GM11168 (cell line): ENCODE measurements around the gene FAM228B.

Experiments used
- in situ Hi-C: fragments of 300-500 bp; cut with MboI; formaldehyde crosslinking; loops from one replicate; pipeline ENCODE4 v1.12.0; 2022; ENCODE audit warnings: low sequenced_read_pairs; ENCODE audit not compliant: unreplicated experiment

The FAM228B gene

DNA sequence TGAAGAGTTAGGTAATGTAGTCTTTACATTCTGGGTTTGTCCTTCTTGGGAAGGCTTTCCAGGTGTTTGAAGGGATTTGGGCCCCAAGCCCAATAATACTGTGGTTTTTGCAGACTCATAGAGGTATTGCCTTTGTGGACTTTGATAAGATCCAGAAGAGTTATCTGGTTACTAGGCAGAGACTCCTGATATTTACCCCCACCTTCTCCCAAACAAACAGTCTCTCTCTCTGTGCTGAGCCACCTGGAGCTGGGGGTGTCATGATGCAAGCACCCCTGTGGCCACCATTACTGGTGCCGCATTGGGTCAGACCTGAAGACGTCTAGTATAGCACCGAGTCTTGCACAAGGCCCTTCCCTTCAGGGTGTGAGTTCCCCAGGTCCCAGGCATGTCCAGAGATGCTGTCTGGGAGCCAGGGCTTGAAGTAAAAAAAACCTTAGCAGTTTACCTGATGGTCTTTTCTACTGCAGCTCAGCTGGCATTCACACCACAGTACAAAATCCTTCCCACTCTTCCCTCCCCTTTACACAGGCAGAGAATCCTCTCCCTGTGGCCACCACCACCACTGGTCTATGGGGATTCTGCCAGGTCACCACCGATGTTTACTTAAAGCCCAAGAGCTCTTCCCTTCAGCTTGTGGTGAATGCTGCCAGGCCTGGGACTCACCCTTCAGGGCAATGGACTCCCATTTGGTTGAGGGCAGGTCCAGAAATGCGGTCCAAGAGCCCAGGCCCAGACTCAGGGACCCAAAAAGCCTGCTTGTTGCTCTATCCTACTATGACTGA lies 29.3 kb downstream of the FAM228B start:
- in situ Hi-C loops = no loop called here

- in situ Hi-C loops = no loop called here
These were observed 30.2 kb downstream of the FAM228B start for GRCh38 chr2:24153478-24153877.

- in situ Hi-C loops = no loop called here
These were observed 34.9 kb downstream of the FAM228B start for GRCh38 chr2:24158131-24158530.

DNA sequence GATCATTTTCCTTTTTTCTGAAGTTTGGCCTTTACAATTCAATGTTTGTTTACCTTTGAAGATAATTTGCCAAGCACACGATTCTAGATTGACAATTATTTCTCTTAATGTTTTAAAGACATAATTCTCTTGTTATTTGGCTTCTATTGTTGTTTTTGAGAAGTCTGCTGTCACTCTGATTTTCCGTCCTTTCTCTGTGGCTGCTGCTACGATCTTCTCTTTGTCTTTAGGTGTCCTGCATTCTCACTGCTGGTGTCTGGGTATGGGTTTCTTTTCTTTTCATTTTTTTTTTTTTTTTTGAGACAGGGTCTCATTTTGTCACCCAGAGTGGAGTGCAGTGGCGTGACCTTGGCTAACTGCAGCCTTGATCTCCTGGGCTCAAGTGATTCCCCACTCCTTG lies 36.4 kb downstream of the FAM228B start:
- in situ Hi-C loops = no loop called here

DNA sequence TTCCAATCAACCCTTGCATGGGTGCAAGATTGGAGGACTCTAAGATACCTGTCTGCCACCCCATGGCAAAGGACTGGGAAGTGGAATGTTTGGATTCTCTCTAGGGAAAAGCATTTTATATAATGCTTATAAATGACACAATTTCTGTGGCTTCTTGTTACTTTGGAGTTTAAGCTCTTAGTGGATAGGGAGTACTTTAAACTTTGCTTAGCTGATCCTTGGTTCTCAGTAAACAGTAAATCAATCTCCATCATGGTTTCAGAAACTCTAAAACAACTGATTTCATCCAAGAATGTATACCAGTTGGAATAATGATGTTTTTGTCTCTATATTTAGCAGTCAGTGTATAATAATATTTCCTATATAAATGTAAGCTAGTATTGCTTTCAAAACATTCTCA lies 37.5 kb downstream of the FAM228B start:
- in situ Hi-C loops = no loop called here

DNA sequence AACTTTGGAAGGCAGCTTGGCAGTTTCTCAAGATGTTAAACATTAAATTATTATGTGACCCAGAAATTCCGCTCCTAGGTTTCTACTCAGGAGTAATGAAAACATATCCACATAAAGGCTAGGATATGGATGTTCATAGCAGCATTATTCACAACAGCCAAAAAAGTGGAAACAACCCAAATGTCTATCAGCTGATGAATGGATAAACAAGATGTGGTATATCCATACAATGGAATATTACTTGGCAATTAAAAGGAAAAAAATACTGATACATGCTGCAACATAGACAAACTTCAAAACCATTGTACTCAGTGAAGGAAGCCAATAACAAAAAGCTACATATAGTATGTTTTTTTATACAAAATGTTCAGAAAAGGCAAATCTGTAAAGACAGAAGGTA lies 39.2 kb downstream of the FAM228B start:
- in situ Hi-C loops = no loop called here

GRCh38 chr2:24163186-24163585 lies 39.9 kb downstream of the FAM228B start:
- in situ Hi-C loops = no loop called here

DNA sequence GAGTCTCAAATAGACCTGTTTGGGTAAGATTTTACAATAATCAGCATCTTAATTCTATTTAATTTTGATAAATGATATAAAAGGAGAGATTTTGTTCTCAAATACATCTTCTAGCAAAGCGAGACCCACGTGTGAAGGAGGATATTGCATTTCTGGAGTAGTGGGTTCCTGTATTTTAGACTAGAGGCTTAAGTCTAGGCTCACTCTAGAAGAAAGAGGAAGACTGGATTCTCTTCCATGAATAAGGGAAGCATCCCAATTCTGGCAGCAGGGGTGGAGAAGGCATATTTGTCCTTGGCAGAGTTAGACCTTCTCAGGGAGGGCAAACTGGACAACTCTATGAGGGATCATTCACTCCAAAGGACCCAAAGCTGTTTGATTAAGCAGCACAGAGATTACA lies 40.3 kb downstream of the FAM228B start:
- in situ Hi-C loops = no loop called here

GRCh38 chr2:24164416-24164973 lies 41.2 kb downstream of the FAM228B start:
- in situ Hi-C loops = no loop called here

- in situ Hi-C loops = no loop called here
These were observed 45.8 kb downstream of the FAM228B start for GRCh38 chr2:24169023-24169422.

- in situ Hi-C loops = no loop called here
These were observed 51.6 kb downstream of the FAM228B start, which contains the start of gene FAM228A for GRCh38 chr2:24174851-24175277. Gene FAM228A, plus strand, starts transcription at chr2:24175053. Its CDS starts 428 bp downstream, at chr2:24175481.

DNA sequence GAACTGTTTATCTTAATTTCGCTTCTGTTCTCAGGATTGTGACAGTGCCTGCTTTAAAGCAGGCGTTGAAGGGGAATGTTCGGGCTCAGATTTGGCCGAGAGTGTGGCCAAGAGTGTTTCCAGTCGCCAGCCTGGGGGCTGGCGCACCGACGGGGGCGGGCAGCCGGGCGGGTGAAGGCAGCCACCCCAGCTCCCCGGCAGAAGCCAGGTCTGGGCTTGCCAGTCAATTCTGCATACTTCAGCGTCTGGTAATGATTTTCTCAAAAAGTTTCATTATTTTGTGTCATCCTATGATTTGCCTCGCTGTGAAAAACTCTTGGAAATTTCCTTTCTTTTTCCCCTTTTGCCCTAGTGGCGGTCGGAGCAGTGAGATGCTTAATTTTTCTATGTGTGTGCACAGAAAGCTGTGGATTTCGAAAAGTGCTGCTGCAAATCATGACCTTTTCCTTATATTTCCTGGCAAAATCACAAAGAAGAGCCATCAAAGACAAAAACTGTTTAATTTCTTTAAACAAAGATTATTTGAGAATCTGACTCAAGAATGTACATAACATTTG lies 52.4 kb downstream of the FAM228B start:
- in situ Hi-C loops = no loop called here

DNA sequence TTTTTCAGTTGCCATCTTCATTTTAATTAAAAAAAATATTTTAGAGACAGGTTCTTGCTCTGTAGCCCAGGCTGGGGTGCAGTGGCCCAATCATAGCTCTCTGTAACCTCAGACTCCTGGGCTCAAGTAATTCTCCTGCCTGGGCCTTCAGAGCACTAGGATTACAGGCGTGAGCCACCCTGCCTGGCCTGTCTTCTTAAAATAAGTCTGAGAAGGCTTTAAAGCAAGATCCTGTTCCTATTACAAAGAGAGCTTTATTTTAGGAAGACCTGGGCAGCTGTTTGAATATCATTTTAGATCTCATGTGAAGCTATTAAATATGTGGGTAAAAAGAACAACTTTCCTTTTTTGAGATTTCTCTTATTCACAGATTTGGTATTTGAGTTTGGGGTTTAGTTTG lies 53.1 kb downstream of the FAM228B start:
- in situ Hi-C loops = no loop called here

DNA sequence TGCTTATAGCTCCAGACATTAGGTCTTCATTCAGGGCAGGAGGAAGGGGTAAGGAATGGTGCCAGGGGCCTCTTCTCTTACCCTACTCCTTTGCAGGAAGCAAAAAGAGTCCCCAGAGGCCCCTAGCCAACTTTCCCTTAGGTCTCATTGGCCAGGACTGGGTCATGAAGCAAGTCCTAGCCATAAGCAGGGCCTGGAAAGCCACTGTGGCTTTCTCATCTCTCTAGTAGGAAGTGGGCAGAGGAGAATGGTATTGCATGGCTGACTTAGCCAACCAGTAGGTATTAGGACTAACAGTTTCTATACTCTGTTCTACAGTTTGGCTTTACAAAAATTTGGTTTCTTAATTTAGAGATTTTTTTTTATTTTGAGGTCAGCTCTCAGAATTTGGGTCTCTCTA lies 56.4 kb downstream of the FAM228B start:
- in situ Hi-C loops = no loop called here

DNA sequence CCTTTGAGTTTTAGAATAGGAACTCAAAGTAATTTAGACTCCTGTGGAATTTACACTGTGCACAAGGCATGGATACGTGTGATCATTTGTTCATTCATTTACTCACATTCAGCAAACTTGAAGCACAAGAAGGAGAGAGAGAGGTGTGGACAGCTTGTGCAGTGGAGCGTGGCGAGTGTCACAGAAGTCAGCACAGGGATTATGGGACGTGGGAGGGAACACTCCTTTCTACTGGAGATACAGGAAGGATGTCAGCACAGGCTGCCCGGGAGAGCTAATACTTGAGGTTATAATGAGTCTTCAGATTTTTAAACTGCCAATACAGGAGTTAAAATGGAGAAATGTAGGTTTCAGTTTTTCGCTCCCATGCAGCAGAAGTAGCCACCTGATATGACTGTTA lies 58.6 kb downstream of the FAM228B start:
- in situ Hi-C loops = no loop called here

GRCh38 chr2:24182507-24182906 lies 59.2 kb downstream of the FAM228B start:
- in situ Hi-C loops = no loop called here

DNA sequence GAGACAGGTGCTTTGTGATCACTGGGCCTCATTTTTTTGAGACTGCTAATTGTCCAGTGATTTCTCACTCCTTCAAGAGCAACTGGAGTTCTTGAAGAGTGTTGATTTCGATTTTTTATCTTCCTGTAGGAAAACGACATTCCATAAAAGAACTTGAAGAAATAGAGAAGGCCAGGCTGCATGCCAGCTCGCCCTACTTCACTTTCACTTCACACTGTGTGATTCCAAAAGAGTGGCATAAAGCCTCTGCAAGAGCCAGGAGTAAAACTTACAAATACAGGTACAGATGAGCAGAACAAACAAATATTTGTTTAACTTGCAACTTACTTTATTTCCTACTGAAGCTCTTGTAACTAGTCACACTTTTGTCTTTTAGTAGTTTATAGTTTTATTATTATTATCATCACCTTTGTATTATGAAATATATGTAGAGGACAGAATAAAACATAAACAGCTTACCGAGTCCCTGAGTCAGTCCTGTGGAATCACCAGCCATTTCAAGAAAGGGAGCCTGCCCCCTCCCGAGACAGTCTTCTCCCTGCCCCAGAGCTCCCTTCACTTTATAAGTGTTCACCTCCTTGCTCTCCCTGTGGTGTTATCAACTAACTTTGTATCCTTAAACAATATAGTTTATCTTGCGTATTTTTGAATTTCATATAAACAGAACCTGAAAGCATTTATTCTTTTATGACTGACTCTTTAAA lies 60.2 kb downstream of the FAM228B start:
- in situ Hi-C loops = no loop called here

GRCh38 chr2:24189551-24189950 lies 66.3 kb downstream of the FAM228B start:
- in situ Hi-C loops = no loop called here

DNA sequence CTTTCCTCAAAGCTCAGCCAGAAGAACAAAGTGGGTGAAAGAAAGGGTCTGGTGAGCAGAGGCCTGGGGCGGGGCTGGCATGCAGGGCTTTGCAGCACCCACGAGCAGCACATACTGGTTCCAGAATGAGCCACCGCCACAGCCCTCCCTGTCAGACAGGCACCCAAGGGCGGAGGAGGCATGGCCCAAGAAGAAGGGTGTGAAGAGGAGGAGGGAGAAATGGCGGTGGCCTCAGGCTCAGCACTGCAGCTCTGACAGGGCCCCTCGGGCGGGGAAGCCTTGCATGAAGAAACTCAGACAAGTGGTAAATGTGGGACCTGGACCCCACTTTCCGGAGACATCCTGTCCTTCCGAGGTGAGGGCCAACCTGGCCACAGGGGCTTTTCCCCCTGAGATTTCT lies 67.2 kb downstream of the FAM228B start:
- in situ Hi-C loops = no loop called here

DNA sequence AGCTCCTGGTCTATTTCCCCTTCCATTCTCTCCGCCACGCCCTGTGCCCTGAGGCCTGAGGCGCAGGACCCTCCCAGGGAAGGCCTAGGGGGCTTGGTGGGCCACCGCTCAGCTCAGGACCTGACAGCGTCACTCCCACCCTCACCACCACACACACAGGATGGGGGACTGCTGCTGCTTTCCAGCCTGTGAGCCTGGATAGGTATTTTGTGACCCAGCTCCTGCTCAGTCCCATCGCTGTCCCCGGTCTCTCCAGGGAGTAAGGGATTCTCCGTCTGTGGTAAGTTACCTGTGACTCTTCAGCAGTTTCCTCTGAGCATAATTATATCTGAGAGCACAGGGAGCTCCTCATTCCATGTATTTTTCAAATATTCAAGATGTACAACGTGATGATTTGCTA lies 67.9 kb downstream of the FAM228B start:
- in situ Hi-C loops = no loop called here

GRCh38 chr2:24191848-24192247 lies 68.6 kb downstream of the FAM228B start:
- in situ Hi-C loops = no loop called here
